NOMO-1 treated with DMSO at 0.1 percent for 48 hours (cell line): ENCODE measurements around the gene CKAP2.
A peak's percentile ranks its signal among the peaks of the same experiment; 100 is the strongest.
"Not testable (repeated sequence)": the region's sequence is repeated elsewhere in the genome, so short reads cannot be mapped to it uniquely, and the experiment has no call there.

Source experiments
- DNase-seq: peaks from one replicate; lab custom pipeline; 2025; ENCODE audit not compliant: unreplicated experiment; lab: John Stamatoyannopoulos, UW

Gene CKAP2

DNA sequence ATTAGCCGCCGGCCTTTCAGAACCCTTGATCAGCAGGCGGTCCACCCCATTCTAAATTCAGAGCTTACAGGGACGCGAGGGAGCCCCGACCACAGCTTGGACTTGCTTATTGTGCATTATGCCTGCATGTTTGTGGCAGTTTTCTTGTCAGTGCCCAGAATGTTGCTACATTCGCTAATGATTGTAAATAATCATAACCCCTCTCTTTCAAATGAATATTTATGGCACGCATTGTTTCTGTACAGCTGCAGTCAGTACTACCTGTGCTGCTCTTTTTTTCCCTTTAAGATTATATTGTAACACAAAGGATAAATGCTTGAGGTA lies 4.5 kb upstream of the CKAP2 start:
- no peak for DNase-seq

- DNase-seq = no peak
Observed at GRCh38 chr13:52451135-52451804, 4.0 kb upstream of the CKAP2 start.

- DNase-seq = no peak
Observed at GRCh38 chr13:52452470-52452869, 2.8 kb upstream of the CKAP2 start.

DNA sequence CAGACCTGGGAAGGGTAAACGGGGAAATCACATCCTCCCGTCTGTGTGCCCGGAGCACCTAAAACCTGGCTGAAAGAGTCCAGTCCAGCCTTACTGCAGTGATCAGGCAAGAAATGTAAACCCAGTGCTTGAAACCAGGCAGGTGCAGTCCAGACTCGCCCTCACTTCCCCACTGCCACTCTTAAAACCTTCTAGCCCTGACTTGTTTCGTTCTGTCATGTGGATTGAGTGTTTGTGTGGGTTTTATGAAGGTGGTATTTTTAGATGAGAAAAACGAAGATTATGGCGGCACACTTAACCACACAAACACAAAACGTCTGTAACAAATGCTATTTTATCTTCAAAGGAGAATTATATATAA lies 839 bp upstream of the CKAP2 start:
- DNase-seq = peak; percentile 63

DNA sequence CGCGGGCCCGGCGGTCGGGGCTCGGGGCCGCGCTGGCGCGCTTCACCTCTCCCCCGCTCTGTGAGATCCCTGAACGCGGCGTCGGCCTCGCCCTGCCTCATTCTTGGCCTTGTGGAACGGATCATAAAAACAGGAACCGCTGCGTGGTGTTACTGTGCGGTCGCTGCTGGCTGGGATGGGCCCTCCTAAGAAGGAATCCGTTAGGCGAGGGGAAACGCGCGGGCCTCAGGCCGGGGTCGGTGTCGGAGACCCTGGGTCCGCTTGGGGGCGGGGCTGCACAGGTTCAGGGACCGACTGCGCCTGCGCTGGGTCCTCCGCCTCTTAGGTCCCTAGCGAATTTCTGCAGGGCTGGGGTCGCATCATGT lies 381 bp downstream of the CKAP2 start:
- DNase-seq = peak; percentile 78

DNA sequence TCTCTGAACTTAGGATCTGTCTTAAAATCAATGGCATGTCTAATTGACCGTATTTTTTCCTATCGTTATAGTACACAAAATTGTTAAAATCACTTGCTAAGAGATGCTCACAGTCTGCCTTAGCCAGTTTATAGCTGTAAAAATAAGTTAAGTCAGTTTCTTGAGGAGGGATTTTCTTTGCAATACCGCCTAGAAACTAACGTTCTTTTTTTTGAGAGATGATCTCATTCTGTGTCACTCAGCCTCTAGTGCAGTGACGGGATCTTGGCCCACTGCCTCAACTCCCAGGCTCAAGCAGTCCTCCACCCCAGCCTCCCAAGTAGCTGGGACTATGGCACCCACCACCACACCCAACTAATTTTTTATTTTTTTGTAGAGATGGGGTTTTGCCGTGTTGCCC lies 4.4 kb downstream of the CKAP2 start:
- no peak for DNase-seq

GRCh38 chr13:52461265-52461664 lies 6.0 kb downstream of the CKAP2 start:
- DNase-seq = no peak

DNA sequence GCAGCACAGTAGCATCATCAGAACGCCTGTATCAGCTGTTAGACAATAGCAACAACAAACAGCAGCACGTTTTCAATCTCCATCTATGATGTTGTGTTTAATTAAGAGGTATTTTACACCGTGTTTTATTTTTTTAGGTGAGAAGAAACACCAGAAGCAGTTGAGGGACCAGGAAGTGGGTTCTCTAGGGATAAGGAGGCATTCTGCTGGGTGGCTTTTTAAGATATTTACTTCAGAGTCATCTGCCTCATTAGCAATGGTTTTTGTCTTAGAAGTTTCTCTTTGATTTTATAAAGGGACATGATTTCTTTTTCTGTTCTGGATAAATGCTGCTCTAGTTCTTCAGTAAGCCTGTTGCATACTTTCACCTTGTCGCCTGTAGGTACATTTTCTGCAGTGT lies 8.2 kb downstream of the CKAP2 start:
- DNase-seq = no peak

- not testable (repeated sequence) for DNase-seq
Observed at GRCh38 chr13:52468487-52468886, 13.2 kb downstream of the CKAP2 start.

DNA sequence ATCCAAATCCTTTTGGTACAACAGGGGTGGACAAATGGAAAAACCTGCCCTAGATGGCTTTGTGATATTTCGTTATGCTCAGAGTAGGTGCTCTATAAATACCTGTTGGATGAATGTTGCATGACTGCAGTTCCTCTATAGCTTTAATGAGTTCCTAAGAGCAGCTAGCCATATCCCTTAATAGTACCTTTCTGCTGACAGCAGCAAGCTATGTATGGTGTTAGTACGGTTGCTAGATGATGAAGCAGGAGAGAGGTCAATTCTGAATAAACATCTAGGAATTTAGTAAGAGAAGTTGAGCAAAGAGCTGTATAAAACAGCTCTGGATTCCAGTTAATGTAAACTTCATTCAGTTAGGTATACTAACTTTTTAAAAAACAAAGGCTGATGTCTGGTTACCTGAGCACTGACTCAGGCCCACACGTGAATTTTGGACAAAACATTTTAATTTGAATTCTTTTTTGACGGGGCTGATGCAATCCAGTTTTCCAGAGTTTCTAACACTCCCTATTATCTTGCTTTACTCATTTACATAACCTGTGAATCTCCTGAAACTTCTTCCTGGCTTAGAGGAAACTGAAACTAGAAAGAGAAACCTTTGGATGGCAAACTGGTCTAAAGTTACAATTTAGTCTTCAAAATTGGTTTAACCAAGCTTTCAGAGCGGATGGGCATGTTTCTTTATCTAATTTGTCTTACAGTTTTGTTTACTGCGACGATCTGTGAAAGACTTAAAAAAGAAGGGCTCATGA lies 25.6 kb downstream of the CKAP2 start:
- DNase-seq = not testable (repeated sequence)

- DNase-seq = not testable (repeated sequence)
Observed at GRCh38 chr13:52487078-52487477, 31.8 kb downstream of the CKAP2 start.

DNA sequence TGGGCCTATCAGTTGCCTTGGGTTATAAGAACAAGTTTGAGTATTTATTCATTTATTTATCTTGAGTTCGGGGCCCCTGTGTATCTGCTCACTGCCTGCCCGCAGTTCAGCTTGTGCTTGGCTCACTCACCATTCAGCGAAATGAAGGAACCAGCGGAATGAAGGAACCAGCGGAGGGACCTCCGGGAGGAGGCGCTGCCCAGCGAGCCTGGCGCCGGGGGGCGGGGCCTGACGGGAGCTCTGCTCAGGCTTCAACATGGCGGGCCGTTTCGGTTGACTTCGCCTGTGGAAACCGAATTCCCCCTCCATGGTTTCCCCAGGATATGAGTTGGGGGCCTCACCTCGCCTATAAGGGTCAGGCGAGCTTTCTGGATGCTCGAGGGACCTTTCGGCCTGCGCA lies 33.5 kb downstream of the CKAP2 start:
- DNase-seq = not testable (repeated sequence)

- DNase-seq = not testable (repeated sequence)
Observed at GRCh38 chr13:52491015-52491414, 35.7 kb downstream of the CKAP2 start.

DNA sequence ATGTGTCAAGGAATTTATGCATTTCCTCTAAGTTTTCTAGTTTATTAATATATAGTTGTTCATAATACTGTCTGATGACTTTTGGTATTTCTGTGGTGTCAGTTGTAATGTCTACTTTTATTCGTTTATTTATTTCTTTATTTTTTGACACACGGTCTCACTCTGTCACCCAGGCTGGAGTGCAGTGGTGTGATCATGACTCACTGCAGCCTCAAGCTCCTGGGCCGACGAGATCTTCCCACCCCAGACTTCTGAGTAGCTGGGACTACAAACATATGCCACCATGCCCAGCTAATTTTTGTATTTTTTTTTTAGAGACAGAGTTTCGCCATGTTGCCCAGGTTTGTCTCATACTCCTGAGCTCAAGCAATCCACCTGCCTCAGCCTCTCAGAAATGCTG lies 39.0 kb downstream of the CKAP2 start:
- DNase-seq = not testable (repeated sequence)

DNA sequence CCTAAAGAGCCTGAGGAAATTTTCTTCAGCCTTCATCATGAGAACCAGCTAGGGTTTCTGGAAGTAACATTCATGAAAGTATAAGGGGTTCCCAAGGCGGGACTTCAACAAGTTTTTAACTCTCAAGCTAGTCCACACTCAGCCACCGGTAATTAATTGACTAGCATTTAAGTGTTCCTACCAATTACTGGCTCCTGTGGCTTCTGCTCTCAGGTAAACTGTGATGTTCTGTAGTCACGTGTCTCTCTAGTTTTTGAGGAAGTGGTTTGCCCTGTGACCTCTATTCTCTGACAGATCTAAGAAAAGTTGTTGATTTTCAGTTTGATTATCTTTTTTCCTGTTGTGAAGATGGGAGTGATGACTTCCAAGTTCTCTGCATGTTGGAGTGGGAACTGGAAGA lies 42.7 kb downstream of the CKAP2 start:
- not testable (repeated sequence) for DNase-seq

DNA sequence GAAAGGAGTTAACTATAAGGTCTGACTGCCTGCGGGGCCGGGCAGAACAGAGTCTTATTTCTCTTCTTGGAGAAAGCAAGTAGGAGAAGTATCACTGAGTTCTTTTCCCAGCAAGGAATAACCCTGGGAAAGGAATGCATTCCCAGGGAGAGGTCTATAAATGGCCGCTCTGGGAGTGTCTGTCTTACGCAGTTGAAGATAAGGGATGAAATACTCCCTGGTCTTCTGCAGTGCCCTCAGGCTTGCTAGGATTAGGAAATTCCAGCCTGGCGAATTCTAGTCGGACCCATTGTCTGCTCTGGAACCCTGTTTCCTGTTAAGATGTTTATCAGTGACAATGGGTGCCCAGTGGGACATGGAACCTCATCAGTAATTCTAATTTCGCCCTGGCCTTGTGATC lies 47.0 kb downstream of the CKAP2 start:
- not testable (repeated sequence) for DNase-seq

GRCh38 chr13:52505843-52506242 lies 50.6 kb downstream of the CKAP2 start:
- not testable (repeated sequence) for DNase-seq

GRCh38 chr13:52509532-52509931 lies 54.3 kb downstream of the CKAP2 start:
- not testable (repeated sequence) for DNase-seq

GRCh38 chr13:52510221-52510797 lies 55.0 kb downstream of the CKAP2 start:
- DNase-seq = not testable (repeated sequence)

- not testable (repeated sequence) for DNase-seq
Observed at GRCh38 chr13:52511598-52511997, 56.3 kb downstream of the CKAP2 start.

DNA sequence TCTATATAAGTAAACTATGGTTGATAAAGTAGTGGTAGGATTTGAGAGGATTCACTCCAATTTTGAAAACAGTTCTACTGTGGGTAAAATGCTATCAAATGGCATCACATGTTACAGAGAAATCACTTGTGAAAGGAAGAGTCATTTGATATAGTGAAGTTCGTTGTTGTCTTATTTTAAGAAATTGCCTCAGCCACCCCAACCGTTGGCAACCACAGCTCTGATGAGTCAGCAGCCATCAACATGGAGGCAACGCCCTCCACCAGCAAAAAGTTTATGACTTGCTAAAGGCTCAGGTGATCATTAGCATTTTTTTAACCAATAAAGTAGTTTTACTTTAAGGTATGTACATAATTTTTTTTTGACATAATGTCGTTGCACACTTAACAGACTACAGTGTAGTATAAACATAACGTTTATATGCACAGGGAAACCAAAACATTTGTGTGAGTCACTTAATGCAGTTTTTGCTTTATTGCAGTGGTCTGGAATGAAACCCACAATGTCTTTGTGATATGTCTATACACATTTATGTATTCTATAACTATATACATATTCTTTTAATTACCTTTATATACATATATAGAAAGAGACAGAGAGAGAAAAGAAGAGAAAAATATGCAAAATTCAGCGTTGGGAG lies 58.8 kb downstream of the CKAP2 start:
- peak; percentile 80 for DNase-seq

DNA sequence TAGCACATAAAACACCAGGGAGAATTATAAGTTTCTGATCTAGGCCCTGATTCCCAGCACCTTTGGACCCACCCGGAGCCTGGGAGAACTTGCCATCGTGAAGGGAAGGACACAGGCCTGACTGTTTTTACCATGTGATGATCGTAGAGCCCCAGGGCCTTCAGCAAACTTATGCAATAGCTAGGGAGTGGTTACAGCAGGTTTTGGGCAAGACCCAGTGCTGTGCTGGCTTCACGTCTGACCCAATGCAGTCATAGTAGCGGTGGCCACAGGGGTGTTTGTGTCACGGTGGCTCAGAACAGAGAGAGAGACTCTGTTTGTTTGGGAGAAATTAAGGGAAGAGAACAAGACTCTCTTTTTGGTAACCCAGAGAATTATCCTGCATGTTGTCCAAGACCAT lies 68.0 kb downstream of the CKAP2 start:
- not testable (repeated sequence) for DNase-seq
